ENCODE results near the gene ADAMTS6.

GRCh38 chr5:65243161-65243560, 238.6 kb downstream of the ADAMTS6 start:
- TF ChIP-seq CTCF (IDR thresholded peaks at IDR 0.05) (no peak), EZH2 (IDR thresholded peaks at IDR 0.05; ENCODE audit: borderline replicate concordance, insufficient read depth, low read depth, low read length, poor library complexity, severe bottlenecking) (no peak)
